Gastroesophageal sphincter (tissue), 3 donors: ENCODE results near the gene HTR6.

Experiments used
- CTCF ChIP-seq, 4 experiments: fragments of 200-600 bp in 2 of 4; fragments of 450-650 bp in 2 of 4; sonication (generic) in 1 of 4; IDR thresholded peaks; one replicate each; pipeline ENCODE4 v1.5.1; 2017 to 2019; ENCODE audit warnings: antibody characterized with exemption in 4 of 4, mild to moderate bottlenecking in 2 of 4, moderate library complexity in 2 of 4
- EP300 ChIP-seq: sonication (generic); formaldehyde crosslinking; IDR thresholded peaks from one replicate; pipeline ENCODE4 v1.6.1; 2017; ENCODE audit warnings: antibody characterized with exemption, mild to moderate bottlenecking
- POLR2A ChIP-seq, 2 donors: fragments of 450-650 bp; IDR thresholded peaks; one replicate each; pipeline ENCODE4 v1.6.1; 2017; ENCODE audit warnings: antibody characterized with exemption in 2 of 2, mild to moderate bottlenecking in 2 of 2, moderate library complexity in 1 of 2
- POLR2AphosphoS5 ChIP-seq: sonication (generic); formaldehyde crosslinking; IDR thresholded peaks from one replicate; pipeline ENCODE4 v1.6.1; 2017; ENCODE audit warnings: antibody characterized with exemption

GRCh38 chr1:19682901-19683300, 18.2 kb downstream of the HTR6 start:
- TF ChIP-seq POLR2A (IDR thresholded peaks at IDR 0.05) (no peak), CTCF (IDR thresholded peaks at IDR 0.05) (no peak), POLR2AphosphoS5 (no peak), EP300 (no peak)
